ENCODE data around the gene ADSS1.
A peak's percentile ranks its signal among the peaks of the same experiment; 100 is the strongest.

The ADSS1 gene

GRCh38 chr14:104687601-104688504, 36.2 kb upstream of the ADSS1 start:
- DNase-seq = peak in 1 of 2 experiments; percentile 44

DNA sequence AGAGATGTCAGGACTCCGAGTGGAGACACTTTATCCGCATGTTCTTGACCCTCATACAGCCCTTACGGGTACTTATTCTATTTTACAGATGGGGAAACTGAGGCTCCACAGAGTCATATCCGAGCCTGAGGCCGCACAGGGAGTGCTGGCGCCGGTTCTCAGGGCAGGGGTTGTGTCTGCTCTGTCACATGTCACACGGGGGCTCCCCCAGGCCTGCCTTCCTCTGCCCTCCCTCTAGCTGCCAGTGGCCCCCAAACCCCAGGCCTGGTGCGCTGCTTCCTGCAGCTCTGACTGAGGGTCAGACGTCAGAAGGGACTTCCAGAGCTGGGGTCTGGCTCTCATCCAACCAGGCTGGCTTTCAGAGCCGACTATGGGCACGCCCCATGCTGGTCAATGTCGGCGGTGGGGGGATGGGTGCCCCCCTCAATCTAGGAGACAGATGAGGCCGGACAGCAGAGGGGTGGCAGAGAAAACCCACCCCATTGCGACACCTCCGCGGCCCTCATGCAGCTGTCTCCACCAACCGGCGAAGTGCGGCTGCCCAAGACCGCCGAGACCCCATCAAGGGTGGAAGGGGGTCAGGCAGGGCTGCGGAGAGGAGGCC, 35.4 kb upstream of the ADSS1 start:
- DNase-seq = no peak

DNA sequence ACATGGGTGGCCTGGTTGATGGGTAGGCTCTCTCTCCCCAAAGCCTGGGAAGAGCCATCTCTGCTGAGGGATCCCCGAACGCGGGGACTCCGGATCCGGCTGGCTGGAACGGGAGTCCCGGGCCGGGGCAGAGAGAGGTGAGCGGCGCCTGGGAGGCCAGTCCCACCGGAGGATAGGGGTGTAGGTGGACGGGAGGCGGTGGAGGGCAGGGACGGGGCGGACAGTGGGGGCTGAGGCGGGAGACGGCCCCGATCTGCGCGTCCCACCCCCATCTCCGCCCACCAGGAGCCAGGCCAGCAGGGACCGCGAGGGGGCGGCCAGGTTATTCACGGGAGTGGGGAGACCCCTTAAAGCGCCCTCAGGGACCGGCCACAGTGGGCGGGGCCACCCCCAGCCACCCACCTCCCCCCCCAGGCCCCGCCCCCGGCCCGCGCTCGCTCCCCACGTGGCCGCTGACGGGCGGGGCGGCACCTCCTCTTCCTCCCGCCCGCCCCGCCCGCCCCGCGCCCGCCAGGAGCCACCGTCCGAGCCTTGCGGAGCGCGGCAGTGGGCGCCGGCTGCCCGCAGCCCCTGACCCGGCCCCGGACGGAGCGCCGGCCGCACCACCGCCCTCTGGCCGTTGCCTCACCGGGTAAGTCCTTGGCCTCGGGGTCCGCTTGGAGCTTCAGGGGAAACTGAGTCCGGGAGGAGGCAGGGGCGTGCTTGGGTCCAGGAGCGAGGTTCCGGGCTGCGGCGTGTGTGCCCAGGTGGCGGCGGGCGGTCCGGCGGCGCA, 34.7 kb upstream of the ADSS1 start, which contains the start of gene INF2:
Gene INF2, plus strand, starts transcription at position 510 of the 772 bp plus-strand sequence. CDS start 11,748 bp downstream, outside the sequence.
- DNase-seq = peak; percentile 52 to 71

DNA sequence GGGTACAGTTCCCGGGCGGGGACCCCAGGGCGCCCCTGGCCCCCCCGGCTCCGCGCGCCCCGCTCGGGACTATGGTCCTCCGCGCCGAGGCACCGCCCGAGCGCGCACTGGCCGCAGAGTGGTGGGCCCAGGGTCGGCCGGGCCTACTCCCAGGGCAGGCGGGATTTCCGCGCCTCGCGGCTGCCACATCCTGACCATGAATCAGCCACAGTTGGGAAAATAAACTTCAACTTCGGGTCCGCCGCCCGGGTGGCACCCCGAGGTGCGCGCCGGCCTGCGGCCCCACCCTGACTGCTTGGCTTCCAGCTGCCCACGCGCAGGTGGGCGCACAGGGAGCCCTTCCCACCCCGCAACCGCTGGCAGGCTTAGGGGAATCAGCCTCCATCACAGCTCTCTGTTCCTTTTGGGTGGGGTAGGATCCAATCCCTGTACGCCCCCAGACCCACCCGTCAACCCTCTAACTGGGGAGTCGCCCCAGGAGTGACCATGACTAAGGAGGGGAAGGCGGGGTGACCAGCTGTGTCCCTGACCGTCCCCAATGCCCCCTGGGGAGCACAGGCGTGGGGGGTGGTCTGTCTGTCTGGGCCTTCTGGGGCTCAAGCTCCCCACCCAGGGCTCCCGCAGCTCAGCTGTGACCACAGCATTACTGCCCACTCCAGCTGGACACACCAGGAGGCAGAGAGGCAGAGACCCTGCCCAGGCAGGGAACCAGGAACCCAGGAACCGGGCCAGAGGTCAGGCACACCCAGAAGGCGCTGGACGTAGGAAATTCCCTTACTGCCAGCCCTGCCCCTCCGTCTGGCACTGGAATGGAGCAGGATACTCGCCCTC, 33.9 kb upstream of the ADSS1 start:
- no peak for DNase-seq

- DNase-seq = no peak
These were observed 33.1 kb upstream of the ADSS1 start for GRCh38 chr14:104690861-104691455.

DNA sequence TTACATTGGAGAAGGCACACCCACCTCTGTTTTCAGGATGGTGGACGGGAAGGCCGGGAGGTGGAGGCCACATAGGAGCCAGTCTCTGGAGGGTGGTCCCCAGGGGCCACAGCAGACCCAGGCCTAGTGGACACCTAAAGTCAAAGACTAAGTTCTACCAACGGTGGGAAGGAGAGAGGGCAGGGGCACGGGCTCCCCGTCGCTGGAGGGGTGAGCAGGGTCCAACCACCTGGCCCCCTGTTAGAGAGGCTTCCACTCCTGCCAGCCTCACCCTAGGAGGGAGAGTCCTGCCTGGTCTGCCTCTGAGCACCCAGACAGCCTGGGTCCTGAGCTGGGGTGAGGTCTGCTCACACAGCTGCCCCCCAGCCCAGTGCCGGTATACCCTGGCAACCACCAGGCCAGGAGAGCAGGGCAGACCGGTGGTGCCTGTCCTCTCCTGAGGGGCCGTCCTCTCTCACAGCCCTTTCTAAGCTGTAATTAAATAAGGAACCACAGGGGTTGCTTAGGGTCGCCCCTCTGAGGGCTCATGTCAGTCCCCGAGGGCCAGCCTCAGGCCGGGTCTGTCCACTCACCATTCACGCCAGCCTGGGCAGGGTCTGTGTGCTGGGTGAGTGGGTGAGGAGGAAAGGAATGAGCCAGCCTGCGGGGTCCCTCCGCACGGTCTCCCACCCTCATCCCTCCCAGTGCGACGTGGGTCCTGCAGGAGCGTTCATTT, 32.3 kb upstream of the ADSS1 start:
- DNase-seq = no peak

DNA sequence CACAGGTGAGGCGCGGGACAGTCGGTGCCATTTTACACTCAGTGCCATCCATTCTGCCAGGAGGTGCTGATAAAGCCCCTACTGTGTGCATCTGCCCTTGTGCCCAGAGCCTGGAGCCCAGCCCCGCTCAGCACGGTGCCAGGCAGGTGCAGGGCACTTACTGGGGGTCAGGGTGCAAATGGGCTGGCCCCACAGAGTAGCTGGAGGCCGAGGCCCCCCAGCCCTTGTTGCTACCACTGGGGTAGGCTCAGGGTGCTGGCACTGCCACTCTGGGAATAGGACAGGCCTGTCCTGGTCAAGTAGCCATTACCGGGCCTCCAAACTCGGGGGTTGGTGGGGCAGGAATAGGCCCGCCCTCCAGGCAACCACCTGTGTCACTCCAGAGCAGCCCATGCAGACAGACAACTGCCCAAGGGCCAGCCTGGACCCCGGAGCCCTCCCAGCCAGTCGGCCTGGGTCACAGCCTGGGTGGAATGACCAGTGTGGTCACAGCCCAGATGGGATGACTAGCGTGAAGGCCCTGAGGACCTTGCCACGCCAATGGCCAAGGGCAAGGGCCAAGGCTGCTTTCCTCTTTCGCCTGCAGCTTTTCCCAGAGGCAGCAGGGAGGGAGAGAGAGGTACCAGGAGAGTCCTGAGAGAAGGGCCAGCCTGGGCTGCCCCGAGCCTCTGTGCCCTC, 31.6 kb upstream of the ADSS1 start:
- no peak for DNase-seq

DNA sequence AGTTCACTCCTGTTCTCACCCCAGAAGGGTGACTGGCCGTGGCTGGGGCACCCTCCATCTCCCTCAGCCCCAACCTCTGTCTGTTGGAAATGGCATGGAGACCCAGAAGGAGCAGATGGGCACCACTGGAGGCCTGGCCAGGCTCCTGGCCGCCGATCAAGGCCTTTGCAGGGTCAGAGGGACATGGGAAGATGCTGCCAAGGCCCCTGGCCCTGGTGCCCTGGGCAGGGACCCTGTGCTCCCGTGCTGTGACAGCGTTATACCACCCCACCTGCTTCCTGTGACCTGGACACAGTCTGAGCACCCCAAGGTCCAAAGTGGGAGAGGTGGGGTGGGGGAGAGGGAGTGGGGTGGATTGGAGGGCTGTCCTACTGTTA, 31.1 kb upstream of the ADSS1 start:
- no peak for DNase-seq

- DNase-seq = no peak
These were observed 30.3 kb upstream of the ADSS1 start for GRCh38 chr14:104693482-104694431.

DNA sequence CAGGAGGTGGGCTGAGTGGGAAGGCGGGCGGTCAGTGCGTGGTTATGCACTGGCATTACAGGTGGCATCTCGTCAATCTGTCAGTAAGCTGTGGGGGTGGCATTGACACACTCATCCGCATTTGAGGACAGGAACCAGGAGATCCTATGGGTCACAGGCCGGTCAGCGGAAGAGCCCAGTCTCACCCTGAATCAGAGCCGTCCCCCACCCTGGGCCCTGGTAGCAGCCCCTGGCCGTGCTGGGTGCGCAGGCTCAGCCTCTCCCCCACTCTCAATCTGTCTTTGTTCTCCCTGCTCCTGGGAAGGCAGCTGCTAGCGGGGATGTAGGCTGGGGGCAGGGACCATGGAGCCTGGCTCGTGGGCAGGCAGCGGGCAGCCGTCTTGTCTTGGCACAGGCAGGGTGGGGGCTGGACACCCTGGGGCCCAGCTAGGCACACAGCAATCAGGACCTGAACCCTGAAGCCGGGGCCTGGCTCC, 29.5 kb upstream of the ADSS1 start:
- DNase-seq = no peak

DNA sequence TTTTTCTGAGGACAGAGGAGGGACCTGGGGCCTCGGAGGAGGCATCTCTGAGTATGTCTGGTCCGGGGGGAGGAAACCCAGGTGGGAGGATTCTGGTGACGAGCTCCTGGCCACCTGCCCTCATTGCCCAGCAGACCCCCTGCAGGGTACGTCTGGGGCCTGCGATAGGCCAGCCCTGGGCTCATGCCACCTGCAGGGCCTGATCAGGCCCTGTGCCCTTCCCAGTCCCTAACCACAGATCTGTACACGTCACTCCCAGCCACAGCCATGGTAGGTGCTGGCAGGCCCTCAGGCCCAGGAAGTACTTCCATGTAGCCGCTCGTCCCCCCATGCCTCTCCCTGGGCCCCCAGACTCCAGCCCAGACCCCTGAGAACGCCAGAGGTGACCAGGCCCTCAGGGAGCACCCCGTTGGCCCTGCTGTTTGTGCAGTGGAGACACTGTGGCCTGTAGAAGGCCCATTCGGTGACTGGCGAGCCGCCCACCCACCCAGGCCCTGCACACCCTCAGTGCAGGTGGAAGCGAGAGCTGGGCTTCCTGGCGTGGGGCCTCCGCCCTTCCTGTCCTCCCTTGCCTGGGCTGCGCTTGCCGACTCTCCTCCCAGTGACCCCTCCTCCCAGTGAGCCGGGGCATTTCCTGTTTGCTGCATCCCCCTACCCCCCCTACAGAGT, 28.9 kb upstream of the ADSS1 start:
- DNase-seq = no peak

GRCh38 chr14:104695660-104696000, 28.4 kb upstream of the ADSS1 start:
- no peak for DNase-seq

GRCh38 chr14:104696671-104697316, 27.2 kb upstream of the ADSS1 start:
- DNase-seq = no peak

GRCh38 chr14:104697317-104697703, 26.7 kb upstream of the ADSS1 start:
- DNase-seq = no peak

DNA sequence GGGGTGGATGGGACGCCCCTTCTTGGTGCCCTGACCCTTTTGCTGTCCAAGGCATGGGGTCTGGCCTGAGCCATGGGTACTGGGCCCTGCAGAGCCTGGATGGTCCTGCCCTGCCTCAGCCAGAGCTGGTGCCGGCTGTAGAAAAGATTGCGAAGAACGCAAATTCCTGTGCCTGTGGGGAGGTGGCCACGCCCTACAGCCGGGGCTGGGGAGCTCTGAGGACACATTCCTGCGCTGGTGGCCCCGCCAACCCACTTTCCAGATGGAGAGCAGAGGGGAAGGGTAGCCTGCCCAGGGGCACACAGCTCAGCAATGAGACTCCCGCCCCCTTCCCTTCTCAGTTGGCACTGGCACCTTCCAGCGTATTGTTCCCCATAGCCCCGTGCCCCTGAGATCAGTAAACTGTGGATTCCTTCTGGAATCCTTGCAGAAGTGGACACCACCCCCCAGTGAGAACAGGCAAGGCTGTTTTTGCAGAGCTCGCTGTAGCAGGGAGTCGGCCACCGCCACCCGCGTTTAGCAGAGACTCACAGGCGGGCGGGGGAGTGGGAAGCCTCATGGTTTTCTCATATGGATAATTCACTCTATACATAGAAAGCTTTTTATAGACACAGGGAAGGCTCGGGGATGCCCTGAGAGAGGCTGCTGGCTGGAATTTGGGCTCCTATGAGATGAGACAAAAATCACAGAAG, 26.0 kb upstream of the ADSS1 start:
- no peak for DNase-seq

DNA sequence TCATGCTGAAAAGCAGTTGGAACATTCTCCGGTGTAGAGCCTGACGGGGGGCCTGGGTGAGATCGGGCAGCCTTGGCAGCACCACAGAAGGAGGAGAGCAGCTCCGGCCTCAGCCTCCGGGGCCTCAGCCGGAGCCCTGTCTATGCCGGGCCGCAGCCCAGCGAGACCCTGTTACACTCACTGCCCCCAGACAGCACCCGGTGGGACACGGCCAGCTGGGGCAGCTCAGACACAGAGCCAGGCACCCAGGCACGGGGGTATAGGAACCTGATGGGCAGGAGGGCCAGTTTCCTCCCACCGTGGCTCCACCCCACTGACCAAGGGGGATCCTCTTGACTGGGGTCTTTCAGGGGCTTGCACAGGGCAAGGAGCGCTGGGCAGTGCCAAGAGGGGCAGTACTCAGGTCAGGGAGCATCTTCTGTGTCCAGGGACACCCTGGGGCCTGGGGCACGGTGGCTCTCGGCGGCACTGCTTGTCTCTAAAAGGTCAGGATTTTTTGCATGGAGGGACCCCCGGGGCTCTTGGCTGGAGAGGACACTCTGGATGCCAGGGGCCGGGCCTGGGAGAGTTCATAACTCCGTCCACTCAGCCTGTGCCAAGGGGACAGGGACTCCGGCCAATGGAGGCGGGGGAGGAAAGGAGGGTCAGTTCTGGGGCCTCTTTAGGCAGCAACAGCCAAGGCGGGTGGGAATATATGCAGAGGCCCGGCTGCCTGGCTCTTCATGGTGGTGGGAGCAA, 25.2 kb upstream of the ADSS1 start:
- no peak for DNase-seq

DNA sequence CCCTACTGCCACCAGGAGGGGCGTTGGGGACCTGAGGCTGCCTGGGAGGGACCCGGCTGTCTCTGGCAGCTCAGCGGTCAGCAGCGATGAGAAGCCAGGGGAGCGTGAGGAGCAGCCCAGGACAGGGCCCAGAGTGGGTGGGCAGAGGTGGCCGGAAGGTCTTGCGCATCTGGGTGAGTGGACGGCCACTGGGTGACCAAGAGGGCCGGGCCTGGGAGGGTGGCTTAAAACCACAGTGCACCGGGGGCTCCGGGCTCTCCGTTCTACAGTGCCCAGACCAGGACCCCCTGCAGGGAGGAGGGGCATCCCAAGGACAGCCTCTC, 24.6 kb upstream of the ADSS1 start:
- no peak for DNase-seq
